Keratinocyte (primary cell): ENCODE results near the gene ZNF547. TPM values are rescaled to one million over a fixed set of nuclear protein-coding genes. Genes with fewer than 3 reads are reported as not detected.

Experiments
- DNase-seq: peaks from one replicate; pipeline ENCODE4 v3.0.0-alpha.2; 2011; ENCODE audit warnings: low read depth, missing footprints, low spot score
- FAIRE-seq: peaks from 2 replicates; lab custom pipeline; 2011; peaks lifted over from hg19 to GRCh38; lab: Jason Lieb, UNC
- H2AFZ ChIP-seq: 2 replicates; pipeline ENCODE4 v1.6.0; 2012; ENCODE audit warnings: low read length, control low read depth, inconsistent platforms; ENCODE audit not compliant: control insufficient read depth
- H3K27ac ChIP-seq: 2 replicates; pipeline ENCODE4 v1.5.1; 2011; ENCODE audit warnings: low read length; ENCODE audit not compliant: control insufficient read depth, insufficient read depth
- H3K27me3 ChIP-seq: 3 replicates; pipeline ENCODE4 v1.6.0; 2011; ENCODE audit warnings: low read length; ENCODE audit not compliant: control insufficient read depth, insufficient read depth; ENCODE audit errors: extremely low read depth
- H3K36me3 ChIP-seq, 2 experiments: 2 replicates in 1 of 2; 3 replicates in 1 of 2; pipeline ENCODE4 v1.5.1; 2011; ENCODE audit warnings: low read length in 2 of 2, mild to moderate bottlenecking in 1 of 2; ENCODE audit not compliant: control insufficient read depth in 2 of 2, insufficient read depth in 2 of 2; ENCODE audit errors: extremely low read depth in 1 of 2
- H3K4me1 ChIP-seq: 3 replicates; pipeline ENCODE4 v1.5.1; 2011; ENCODE audit warnings: low read length; ENCODE audit not compliant: control insufficient read depth, insufficient read depth; ENCODE audit errors: extremely low read depth
- H3K4me2 ChIP-seq: 3 replicates; pipeline ENCODE4 v1.6.0; 2011; ENCODE audit warnings: low read depth, low read length; ENCODE audit not compliant: control insufficient read depth, insufficient read depth; ENCODE audit errors: extremely low read depth
- H3K4me3 ChIP-seq, 3 experiments: fragments of 200-600 bp in 1 of 3; sonication (generic) in 1 of 3; 2 replicates in 2 of 3; 3 replicates in 1 of 3; pipeline ENCODE4 v1.5.1; 2011 to 2016; ENCODE audit warnings: low read length in 3 of 3, mild to moderate bottlenecking in 3 of 3, control low read depth in 2 of 3, inconsistent platforms in 1 of 3, low read depth in 1 of 3, mixed read lengths in 1 of 3, mixed run types in 1 of 3, moderate library complexity in 1 of 3; ENCODE audit not compliant: control insufficient read depth in 2 of 3, insufficient read depth in 2 of 3; ENCODE audit errors: extremely low read depth in 1 of 3
- H3K79me2 ChIP-seq: 2 replicates; pipeline ENCODE4 v1.6.0; 2012; ENCODE audit warnings: low read length; ENCODE audit not compliant: control insufficient read depth, insufficient read depth
- H3K9ac ChIP-seq: 3 replicates; pipeline ENCODE4 v1.6.0; 2011; ENCODE audit warnings: low read length; ENCODE audit not compliant: control insufficient read depth, insufficient read depth; ENCODE audit errors: extremely low read depth
- H3K9me1 ChIP-seq: 3 replicates; pipeline ENCODE4 v1.6.0; 2011; ENCODE audit warnings: low read length; ENCODE audit not compliant: control insufficient read depth, insufficient read depth; ENCODE audit errors: extremely low read depth
- H3K9me3 ChIP-seq: 2 replicates; pipeline ENCODE4 v1.5.1; 2012; ENCODE audit warnings: low read depth, low read length; ENCODE audit not compliant: control insufficient read depth
- H4K20me1 ChIP-seq: 3 replicates; pipeline ENCODE4 v1.6.0; 2011; ENCODE audit warnings: low read length; ENCODE audit not compliant: control insufficient read depth, insufficient read depth; ENCODE audit errors: extremely low read depth
- EZH2 ChIP-seq: IDR thresholded peaks from one replicate; pipeline ENCODE4 v1.6.1; 2012; ENCODE audit warnings: inconsistent platforms, mild to moderate bottlenecking, low read length, moderate library complexity
- dilution Hi-C: fragments of 300-500 bp; cut with MboI; formaldehyde crosslinking; loops from one replicate; pipeline ENCODE4 v1.7.0; 2020; ENCODE audit warnings: low sequenced_read_pairs; ENCODE audit not compliant: extremely low pct_ligation_motif_present
- polyA plus RNA-seq, 5 experiments: library from polyadenylated mRNA; depleted of rRNA in 3 of 5; stranded (reverse) in 3 of 5; stranded (forward) in 1 of 5; unstranded in 1 of 5; fragments of >200 nt; gene quantifications; 1 replicate in 1 of 5; 2 replicates in 3 of 5; 3 replicates in 1 of 5; pipeline versions ENCODE4 v1.2.1 to v1.2.3, GENCODE V29; 2011 to 2012; ENCODE audit warnings: missing spikeins in 2 of 5, low read depth in 1 of 5, low replicate concordance in 1 of 5
- TF ChIP-seq, protein P1 (sequence below), 3 experiments: IDR thresholded peaks in 1 of 3; conservative IDR thresholded peaks in 1 of 3; optimal IDR thresholded peaks in 1 of 3; 2 replicates in 2 of 3; 3 replicates in 1 of 3; pipeline versions ENCODE3 to v1.5.1; 2011; ENCODE audit warnings: low read length in 3 of 3, mild to moderate bottlenecking in 3 of 3, moderate library complexity in 2 of 3, control low read depth in 1 of 3, inconsistent platforms in 1 of 3; ENCODE audit not compliant: insufficient read depth in 2 of 3; ENCODE audit errors: extremely low read depth in 1 of 3

Gene ZNF547
- polyA plus RNA-seq, 1 donor (not counting 4 experiments of a cell fraction or from before 2014, with no cell fraction given): 2.8 TPM

DNA sequence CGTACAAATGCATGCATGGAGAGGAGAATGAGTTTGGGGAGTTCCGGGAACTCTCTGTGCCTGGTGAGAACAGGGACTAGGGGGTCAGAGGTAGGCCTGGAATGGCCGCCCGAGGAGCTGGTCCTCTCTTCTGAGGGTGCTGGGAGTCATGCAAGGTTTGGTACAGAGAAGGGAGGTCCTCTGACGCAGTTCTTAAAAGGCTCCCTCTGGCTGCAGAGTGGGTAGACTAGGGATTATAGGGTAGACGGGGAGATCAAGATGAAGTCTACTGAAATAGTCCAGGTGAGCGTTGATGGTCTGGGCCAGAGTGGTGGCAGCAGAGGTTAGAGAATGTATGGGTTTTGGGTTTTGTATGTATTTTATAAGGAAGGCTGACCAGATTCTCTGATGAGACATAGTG lies 11.5 kb upstream of the ZNF547 start:
- H3K36me3 ChIP-seq: peaks cover 6 to 20% of the 10 kb centered on the region in 2 experiments
- H3K27me3 ChIP-seq: no peaks in the 10 kb centered on the region
- peaks cover 13% of the 10 kb centered on the region for H3K4me1 ChIP-seq
- H3K9ac ChIP-seq: peak overlapping the region; percentile 85
- no peaks in the 10 kb centered on the region for H4K20me1 ChIP-seq
- no peaks in the 10 kb centered on the region for H3K9me1 ChIP-seq
- peak overlapping the region; percentile 96 for H3K4me2 ChIP-seq
- peaks cover 36% of the 10 kb centered on the region for H3K79me2 ChIP-seq
- FAIRE-seq (no peak), DNase-seq (no peak)
- H2AFZ ChIP-seq: peak overlapping the region; percentile 95
- H3K9me3 ChIP-seq: no peaks in the 10 kb centered on the region
- H3K27ac ChIP-seq: peak overlapping the region; percentile 74
- TF ChIP-seq, protein P1, sequence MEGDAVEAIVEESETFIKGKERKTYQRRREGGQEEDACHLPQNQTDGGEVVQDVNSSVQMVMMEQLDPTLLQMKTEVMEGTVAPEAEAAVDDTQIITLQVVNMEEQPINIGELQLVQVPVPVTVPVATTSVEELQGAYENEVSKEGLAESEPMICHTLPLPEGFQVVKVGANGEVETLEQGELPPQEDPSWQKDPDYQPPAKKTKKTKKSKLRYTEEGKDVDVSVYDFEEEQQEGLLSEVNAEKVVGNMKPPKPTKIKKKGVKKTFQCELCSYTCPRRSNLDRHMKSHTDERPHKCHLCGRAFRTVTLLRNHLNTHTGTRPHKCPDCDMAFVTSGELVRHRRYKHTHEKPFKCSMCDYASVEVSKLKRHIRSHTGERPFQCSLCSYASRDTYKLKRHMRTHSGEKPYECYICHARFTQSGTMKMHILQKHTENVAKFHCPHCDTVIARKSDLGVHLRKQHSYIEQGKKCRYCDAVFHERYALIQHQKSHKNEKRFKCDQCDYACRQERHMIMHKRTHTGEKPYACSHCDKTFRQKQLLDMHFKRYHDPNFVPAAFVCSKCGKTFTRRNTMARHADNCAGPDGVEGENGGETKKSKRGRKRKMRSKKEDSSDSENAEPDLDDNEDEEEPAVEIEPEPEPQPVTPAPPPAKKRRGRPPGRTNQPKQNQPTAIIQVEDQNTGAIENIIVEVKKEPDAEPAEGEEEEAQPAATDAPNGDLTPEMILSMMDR (optimal IDR thresholded peaks at IDR 0.05 in 1 of 3, IDR thresholded peaks at IDR 0.05 in 1 of 3, conservative IDR thresholded peaks at IDR 0.05 in 1 of 3; ENCODE audit: extremely low read depth in 1 of 3, insufficient read depth in 2 of 3, low read length in 3 of 3): peak; percentile 25 to 32 (median 30)
- no peak for TF ChIP-seq EZH2
- dilution Hi-C loops: no loop called here
- H3K4me3 ChIP-seq: peak overlapping the region; percentile 63 to 86 (median 72)

DNA sequence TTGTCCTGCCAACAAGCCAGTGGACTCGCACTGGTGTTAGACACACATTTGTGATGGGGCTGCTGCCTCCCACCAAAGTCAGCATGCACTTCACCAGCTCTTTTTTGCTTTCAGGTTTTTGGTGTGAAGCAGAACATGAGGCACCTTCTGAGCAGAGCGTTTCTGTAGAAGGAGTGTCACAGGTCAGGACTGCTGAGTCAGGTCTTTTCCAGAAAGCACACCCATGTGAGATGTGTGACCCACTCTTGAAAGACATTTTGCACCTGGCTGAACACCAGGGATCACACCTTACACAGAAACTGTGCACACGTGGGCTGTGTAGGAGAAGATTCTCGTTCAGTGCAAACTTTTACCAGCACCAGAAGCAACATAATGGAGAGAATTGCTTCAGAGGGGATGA lies 7.4 kb upstream of the ZNF547 start:
- FAIRE-seq: no peak
- peaks cover 9% of the 10 kb centered on the region for H3K4me1 ChIP-seq
- H3K4me3 ChIP-seq: no peak overlapping the region
- no peaks in the 10 kb centered on the region for H3K9me3 ChIP-seq
- no peak overlapping the region for H3K27ac ChIP-seq
- TF ChIP-seq EZH2: no peak
- TF ChIP-seq, protein P1 (optimal IDR thresholded peaks at IDR 0.05 in 1 of 3, IDR thresholded peaks at IDR 0.05 in 1 of 3, conservative IDR thresholded peaks at IDR 0.05 in 1 of 3; ENCODE audit: extremely low read depth in 1 of 3, insufficient read depth in 2 of 3, low read length in 3 of 3): no peak
- H3K79me2 ChIP-seq: peaks cover 40% of the 10 kb centered on the region
- H4K20me1 ChIP-seq: no peaks in the 10 kb centered on the region
- no peak for DNase-seq
- dilution Hi-C loops: no loop called here
- no peak overlapping the region for H3K4me2 ChIP-seq
- no peak overlapping the region for H2AFZ ChIP-seq
- no peaks in the 10 kb centered on the region for H3K27me3 ChIP-seq
- H3K9ac ChIP-seq: no peak overlapping the region
- no peaks in the 10 kb centered on the region for H3K9me1 ChIP-seq
- H3K36me3 ChIP-seq: peaks cover 6 to 25% of the 10 kb centered on the region in 2 experiments
